Left lung (tissue), 10 donors: ENCODE measurements around the gene BORCS6. TPM values are rescaled to one million over a fixed set of nuclear protein-coding genes. Genes with fewer than 3 reads are reported as not detected.

Source experiments
- ATAC-seq: fragments of 200-7000 bp; cut with Tn5 transposase; one replicate; pipeline ENCODE4 v1.9.1; 2020; ENCODE audit warnings: moderate library complexity
- DNase-seq, 4 donors: peaks; one replicate each; pipeline ENCODE4 v3.0.0-alpha.2; 2013 to 2020
- H3K27ac ChIP-seq, 2 donors: fragments of 200-600 bp; sonication (generic) in 1 of 2; one replicate each; pipeline versions ENCODE4 v1.5.0 to v1.8.0; 2020 to 2021
- H3K27me3 ChIP-seq, 2 donors: fragments of 200-600 bp; sonication (generic) in 1 of 2; one replicate each; pipeline versions ENCODE4 v1.5.0 to v1.8.0; 2020 to 2021
- H3K36me3 ChIP-seq, 2 donors: fragments of 200-600 bp; sonication (generic) in 1 of 2; one replicate each; pipeline versions ENCODE4 v1.5.0 to v1.8.0; 2020 to 2021
- H3K4me1 ChIP-seq, 2 donors: fragments of 200-600 bp; one replicate each; pipeline ENCODE4 v1.8.0; 2021
- H3K4me3 ChIP-seq, 2 donors: fragments of 200-600 bp; sonication (generic) in 1 of 2; one replicate each; pipeline versions ENCODE4 v1.5.0 to v1.8.0; 2020 to 2021; ENCODE audit warnings: mild to moderate bottlenecking in 1 of 2
- H3K9me3 ChIP-seq, 2 donors: fragments of 200-600 bp; sonication (generic) in 1 of 2; one replicate each; pipeline versions ENCODE4 v1.5.0 to v1.8.0; 2020 to 2021
- intact Hi-C, 2 donors: fragments of 100-400 bp; cut with DNase I; formaldehyde crosslinking; loops; one replicate each; pipeline versions ENCODE4 v1.11.2 to v1.14.2; 2022
- polyA plus RNA-seq, 6 donors: library from polyadenylated mRNA; unstranded; fragments of 120-200 nt; gene quantifications; one replicate each; pipeline ENCODE4 v1.2.1, GENCODE V29; 2013; ENCODE audit not compliant: insufficient read length in 6 of 6
- total RNA-seq, 2 donors: library from RNA; stranded (reverse); fragmentation: NEBNext Ultra II Directional; extraction: Animal tissue kit (Norgen Biotek cat#: 25700); gene quantifications; one replicate each; pipeline ENCODE4 v1.2.1, GENCODE V29; 2021
- TF ChIP-seq, protein P1 (sequence below), 2 donors: fragments of 200-600 bp; sonication (generic) in 1 of 2; IDR thresholded peaks; one replicate each; pipeline versions ENCODE4 v1.5.0 to v1.8.0; 2021; ENCODE audit warnings: antibody characterized with exemption in 2 of 2
- donor health status: DM: no; HTN: yes; CAD: no.
- donor health status: DM: no; HTN: no; CAD: no.

The BORCS6 gene
- total and polyA plus RNA-seq, 8 donors, result 2.4 to 10.6 (median 3.3) TPM

GRCh38 chr17:8187517-8188262, 2.3 kb downstream of the BORCS6 start:
- TF ChIP-seq, protein P1, sequence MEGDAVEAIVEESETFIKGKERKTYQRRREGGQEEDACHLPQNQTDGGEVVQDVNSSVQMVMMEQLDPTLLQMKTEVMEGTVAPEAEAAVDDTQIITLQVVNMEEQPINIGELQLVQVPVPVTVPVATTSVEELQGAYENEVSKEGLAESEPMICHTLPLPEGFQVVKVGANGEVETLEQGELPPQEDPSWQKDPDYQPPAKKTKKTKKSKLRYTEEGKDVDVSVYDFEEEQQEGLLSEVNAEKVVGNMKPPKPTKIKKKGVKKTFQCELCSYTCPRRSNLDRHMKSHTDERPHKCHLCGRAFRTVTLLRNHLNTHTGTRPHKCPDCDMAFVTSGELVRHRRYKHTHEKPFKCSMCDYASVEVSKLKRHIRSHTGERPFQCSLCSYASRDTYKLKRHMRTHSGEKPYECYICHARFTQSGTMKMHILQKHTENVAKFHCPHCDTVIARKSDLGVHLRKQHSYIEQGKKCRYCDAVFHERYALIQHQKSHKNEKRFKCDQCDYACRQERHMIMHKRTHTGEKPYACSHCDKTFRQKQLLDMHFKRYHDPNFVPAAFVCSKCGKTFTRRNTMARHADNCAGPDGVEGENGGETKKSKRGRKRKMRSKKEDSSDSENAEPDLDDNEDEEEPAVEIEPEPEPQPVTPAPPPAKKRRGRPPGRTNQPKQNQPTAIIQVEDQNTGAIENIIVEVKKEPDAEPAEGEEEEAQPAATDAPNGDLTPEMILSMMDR (IDR thresholded peaks at IDR 0.05), result no peak
- H3K36me3 ChIP-seq, result no peaks in the 10 kb centered on the region
- DNase-seq, result peak in 3 of 4 donors; percentile 86 to 96 (median 95)
- H3K4me1 ChIP-seq, result peaks cover 14 to 63% of the 10 kb centered on the region in 2 donors
- no peaks in the 10 kb centered on the region for H3K27me3 ChIP-seq
- peak; percentile 41 for ATAC-seq
- intact Hi-C loops, result loop anchor here (5.0 to 10.0 kb wide), 2 partner anchors 35 to 63 kb away; partner anchors contain the start of gene HES7 (in 1 of the 2)
- H3K27ac ChIP-seq, result peak overlapping the region; percentile 97
- no peaks in the 10 kb centered on the region for H3K9me3 ChIP-seq
- peak overlapping the region; percentile 70 to 83 for H3K4me3 ChIP-seq

GRCh38 chr17:8186787-8187516, 3.0 kb downstream of the BORCS6 start:
- no peaks in the 10 kb centered on the region for H3K27me3 ChIP-seq
- peak; percentile 90 to 96 (median 94) for DNase-seq
- intact Hi-C loops, result loop anchor here (5.0 to 10.0 kb wide), 2 partner anchors 35 to 62 kb away; partner anchors contain the start of gene HES7 (in 1 of the 2)
- TF ChIP-seq, protein P1 (IDR thresholded peaks at IDR 0.05), result no peak
- peak overlapping the region; percentile 97 for H3K27ac ChIP-seq
- H3K4me3 ChIP-seq, result peak overlapping the region; percentile 62 to 70
- peaks cover 14 to 56% of the 10 kb centered on the region in 2 donors for H3K4me1 ChIP-seq
- H3K36me3 ChIP-seq, result no peaks in the 10 kb centered on the region
- peak; percentile 74 for ATAC-seq
- no peaks in the 10 kb centered on the region for H3K9me3 ChIP-seq

GRCh38 chr17:8186446-8186786, 3.6 kb downstream of the BORCS6 start:
- TF ChIP-seq, protein P1 (IDR thresholded peaks at IDR 0.05), result peak in 1 of 2 donors; percentile 15
- H3K36me3 ChIP-seq, result no peaks in the 10 kb centered on the region
- peaks cover 14 to 51% of the 10 kb centered on the region in 2 donors for H3K4me1 ChIP-seq
- intact Hi-C loops, result loop anchor here (5.0 to 10.0 kb wide), 2 partner anchors 36 to 62 kb away; partner anchors contain the start of gene HES7 (in 1 of the 2)
- ATAC-seq (no peak), DNase-seq (no peak)
- H3K27me3 ChIP-seq, result no peaks in the 10 kb centered on the region
- H3K27ac ChIP-seq, result peak overlapping the region; percentile 97
- no peaks in the 10 kb centered on the region for H3K9me3 ChIP-seq
- peak overlapping the region; percentile 62 to 70 for H3K4me3 ChIP-seq

DNA sequence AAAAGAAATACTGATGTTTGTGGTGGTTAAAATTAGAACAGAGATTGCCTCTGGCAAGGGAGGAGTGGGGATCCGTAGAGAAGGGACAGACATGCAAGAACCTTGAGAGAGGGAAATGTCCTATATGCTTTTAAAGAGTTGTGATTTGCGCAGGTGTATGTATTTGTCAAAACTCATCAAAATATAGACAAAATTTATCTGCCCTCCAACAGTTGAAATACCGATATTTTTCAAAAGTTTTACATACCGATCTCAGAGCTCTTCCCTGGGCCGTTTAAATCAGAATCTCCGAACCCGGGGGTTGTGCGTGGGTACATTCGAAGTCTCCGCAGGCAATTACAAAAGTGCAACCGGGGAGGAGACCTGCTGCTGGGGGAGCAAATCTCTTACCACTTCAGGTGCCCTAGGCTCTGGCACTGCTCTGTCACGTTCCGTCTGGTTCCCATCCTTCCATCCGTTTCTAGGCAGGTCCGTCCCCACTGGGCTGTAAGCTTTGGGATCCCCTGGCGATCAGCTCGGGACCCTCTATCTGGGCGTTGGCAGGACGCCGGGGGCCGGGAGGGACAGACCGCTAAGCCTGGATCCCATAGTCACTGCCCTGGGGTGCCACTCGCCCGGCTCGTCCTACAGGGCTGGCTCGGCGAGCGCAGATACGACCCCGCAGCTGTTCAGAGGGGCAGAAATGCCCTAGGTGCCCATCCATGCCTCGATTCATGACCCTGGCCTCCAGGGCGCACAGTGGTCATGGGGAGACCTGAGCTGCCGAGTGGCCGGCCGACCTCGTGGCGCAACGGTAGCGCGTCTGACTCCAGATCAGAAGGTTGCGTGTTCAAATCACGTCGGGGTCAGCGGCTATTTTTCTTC, 4.2 kb downstream of the BORCS6 start:
- H3K27ac ChIP-seq, result peak overlapping the region; percentile 97
- DNase-seq, result peak; percentile 84 to 91 (median 90)
- no peaks in the 10 kb centered on the region for H3K27me3 ChIP-seq
- no peaks in the 10 kb centered on the region for H3K9me3 ChIP-seq
- H3K4me3 ChIP-seq, result peak overlapping the region; percentile 62 to 70
- H3K4me1 ChIP-seq, result peaks cover 14 to 45% of the 10 kb centered on the region in 2 donors
- H3K36me3 ChIP-seq, result no peaks in the 10 kb centered on the region
- TF ChIP-seq, protein P1 (IDR thresholded peaks at IDR 0.05), result no peak
- intact Hi-C loops, result loop anchor here (5.0 to 10.0 kb wide), 2 partner anchors 36 to 61 kb away; partner anchors contain the start of gene HES7 (in 1 of the 2)
- peak; percentile 34 for ATAC-seq
